GM15510 (cell line): Measurements from ENCODE around the gene FGF14.

ENCODE experiments used
- POLR2A ChIP-seq: IDR thresholded peaks from 3 replicates; pipeline ENCODE4 v1.6.1; 2011; ENCODE audit warnings: borderline replicate concordance; ENCODE audit not compliant: insufficient read length; ENCODE audit errors: extremely low read depth

Gene FGF14

DNA sequence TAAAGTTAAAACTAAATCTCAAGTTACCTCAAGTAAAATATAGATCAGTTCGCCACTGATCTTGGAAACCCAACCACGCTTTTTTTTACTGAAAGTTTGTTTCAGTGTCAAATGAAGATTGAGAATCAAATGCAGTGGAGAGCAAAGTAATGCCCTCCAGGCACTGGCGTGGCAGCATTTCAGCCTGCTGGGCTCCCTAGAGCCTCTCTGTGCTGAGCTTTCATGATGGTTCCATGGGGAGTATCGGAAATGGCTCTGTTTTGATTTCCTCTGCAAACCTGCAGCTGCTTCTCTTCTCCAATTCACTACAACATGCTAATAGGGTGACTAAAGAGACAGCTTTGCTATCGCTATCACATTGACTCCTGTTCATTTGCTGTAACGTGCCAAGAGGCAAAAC, 141.6 kb downstream of the FGF14 start:
- no peak for TF ChIP-seq POLR2A

DNA sequence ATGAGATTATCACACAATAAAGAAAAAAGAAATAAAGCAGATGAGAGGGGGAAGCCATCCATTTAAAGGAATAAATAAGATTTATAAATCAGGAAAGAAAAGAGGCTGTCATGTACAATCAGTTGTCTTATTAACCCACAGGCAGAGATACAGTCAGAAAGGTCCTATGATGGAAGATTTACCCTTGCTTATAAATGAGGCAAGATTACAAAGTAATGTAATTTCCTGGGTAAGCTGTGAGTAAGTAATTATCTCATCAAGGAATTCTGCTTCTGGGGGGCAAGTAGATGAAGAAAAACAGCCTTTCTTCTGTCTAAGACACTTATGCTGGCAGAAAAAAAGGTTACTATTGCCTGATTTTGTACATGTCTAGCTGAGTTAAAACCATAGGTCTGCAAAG, 146.4 kb downstream of the FGF14 start:
- no peak for TF ChIP-seq POLR2A

DNA sequence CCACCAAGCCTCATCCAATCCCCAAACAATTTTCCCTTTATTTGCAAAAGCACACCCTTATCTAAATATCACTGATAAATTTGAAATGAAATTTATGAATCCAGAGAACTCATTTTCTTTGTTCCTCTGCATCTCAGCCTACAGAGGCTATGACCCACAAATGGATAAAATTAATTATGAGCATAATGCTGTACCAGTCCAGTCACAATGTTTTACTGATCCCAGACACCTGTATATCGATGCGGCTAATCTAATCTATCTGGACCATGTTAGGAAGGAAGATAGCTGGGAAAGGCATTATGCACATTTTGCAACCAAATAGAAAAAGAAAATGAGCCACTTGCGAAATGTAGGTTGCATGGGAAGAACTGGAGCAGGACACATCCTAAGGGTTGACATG, 150.0 kb downstream of the FGF14 start:
- TF ChIP-seq POLR2A: no peak

DNA sequence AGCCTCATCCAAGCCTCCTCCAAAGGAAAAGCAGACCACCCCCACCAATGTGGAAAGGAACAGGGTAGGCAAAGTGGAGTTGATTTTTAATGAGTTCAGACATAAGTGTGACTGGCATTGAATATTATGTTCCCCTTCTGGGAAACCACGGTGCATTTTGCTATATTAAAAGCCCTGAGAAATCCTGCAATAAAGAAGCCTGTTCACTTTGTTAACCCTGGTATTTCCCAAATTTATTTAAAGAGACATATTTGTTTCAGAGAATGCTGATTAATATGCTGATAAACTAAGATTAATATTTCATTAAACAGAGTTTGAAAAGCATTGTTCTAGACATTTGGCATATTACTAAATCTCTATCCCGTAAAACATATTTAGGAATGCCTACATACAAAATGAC, 151.4 kb downstream of the FGF14 start:
- TF ChIP-seq POLR2A: no peak

DNA sequence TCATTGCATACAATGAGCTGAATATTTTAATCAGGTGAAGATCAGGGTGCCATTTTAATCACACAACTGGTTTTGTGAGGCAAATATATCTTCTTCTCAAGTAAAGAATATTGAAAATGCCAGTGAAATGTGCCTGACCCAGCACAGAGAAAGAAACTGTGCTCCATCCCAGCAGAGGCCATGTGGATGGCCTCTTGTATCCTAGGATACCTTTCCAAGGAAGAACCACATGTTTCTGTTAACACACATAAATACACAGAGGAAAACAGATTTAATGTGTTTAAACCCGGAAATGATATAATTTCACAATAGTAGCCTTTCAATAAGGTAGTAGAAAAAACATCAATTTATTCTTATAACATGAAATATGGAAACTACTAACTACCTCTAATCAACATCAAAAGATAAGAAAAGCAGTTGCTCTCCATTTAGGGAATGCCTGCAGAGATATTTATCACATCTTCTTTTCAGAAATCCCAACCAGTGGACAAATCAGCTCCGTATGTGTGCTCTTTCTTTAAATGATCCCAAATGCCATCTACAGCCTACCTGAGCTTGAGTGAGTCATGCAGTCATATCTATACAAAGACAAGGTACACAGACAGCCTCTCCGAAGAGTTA, 157.1 kb downstream of the FGF14 start:
- TF ChIP-seq POLR2A: no peak

DNA sequence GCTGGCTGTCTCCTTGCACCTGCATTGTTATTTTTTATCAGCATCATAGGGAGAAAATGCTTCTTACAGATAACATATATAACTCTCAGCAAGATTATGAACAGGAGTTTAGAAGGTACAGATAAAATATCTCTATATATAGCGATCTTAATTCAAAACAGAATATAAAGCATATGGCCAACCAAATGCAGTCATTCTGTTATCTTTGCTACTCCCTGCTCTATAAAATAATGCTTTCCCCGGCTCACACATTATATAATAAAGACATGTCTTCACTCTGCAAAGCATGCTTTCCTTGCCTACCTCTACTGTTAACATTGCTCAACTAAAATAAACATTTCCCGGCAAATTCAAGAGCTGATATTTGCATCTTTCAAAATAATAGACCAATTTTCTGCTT, 161.7 kb downstream of the FGF14 start:
- no peak for TF ChIP-seq POLR2A

DNA sequence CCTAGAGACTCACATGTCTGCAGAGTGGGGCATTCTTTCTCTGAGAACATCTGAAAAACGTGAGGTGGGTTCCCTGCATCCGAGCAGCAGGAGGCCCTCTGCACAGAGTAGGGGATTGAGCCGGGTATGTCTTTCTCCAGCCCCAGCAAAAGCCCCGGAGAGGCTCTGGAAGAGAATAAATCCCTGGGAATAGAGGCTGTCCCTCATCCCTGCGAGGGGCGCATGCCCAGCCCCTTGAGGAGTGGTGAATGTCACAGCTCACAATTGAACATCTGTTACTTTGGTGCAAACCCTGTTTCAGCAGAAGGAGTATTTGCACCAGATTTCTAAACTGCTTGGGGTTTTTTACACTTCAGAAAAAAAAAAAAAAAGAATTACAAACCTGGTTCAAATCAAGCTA, 164.6 kb downstream of the FGF14 start:
- no peak for TF ChIP-seq POLR2A

DNA sequence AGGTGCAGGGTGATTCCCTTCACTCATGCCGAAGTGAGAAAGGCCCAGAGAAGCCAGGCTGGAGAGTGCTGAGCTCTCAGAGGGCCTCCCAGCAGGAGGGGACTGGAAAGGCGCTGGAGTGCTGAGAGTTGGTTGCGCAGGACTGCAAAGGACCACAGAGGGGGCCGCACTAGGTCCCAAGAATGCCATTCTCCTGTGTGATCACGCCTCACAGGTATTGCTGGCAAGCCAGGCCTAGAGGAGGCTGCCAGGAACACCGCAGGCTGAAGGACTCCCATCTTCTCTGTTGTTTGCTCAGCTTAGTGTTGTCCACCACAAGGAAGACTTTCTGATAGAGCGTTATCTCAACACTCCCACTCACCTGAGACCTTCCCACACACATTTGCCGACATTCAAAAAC, 165.0 kb downstream of the FGF14 start:
- TF ChIP-seq POLR2A: no peak

DNA sequence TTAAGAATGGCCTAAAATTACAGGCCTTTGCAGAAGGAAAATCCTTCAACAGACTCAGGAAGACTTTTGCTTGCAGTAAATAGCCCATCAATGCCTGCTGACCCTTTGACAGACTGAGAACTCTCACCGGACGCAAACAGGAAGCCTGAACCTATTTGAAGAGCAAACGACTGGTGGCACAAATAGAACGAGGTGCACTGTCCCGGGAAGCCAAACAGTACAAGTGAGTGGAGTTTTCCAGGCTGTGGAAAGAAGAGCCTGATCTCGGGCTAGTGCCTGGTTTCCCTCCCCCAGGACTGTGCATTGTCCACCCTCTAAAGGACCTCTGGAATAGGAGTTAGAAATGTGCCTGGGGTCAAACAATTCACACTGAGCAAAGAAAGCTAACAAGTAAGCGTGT, 165.5 kb downstream of the FGF14 start:
- no peak for TF ChIP-seq POLR2A

DNA sequence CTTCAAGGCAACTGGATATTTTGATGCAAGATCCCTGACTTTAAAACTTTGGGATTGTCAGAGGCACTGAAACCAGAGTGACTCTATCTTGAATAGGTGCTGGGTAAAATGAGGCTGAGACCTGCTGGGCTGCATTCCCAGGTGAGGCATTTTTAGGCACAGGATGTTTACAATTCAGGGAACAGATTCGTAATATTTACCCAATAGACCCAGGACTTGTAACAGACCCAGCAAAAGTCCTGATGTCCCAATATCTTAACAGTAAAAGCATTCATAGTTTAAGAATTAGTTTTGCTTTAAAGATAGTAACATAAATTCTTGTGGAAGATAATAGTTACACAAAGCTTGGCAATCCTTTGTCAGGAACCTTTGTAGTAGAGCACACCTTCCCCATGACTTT, 166.2 kb downstream of the FGF14 start:
- TF ChIP-seq POLR2A: no peak

DNA sequence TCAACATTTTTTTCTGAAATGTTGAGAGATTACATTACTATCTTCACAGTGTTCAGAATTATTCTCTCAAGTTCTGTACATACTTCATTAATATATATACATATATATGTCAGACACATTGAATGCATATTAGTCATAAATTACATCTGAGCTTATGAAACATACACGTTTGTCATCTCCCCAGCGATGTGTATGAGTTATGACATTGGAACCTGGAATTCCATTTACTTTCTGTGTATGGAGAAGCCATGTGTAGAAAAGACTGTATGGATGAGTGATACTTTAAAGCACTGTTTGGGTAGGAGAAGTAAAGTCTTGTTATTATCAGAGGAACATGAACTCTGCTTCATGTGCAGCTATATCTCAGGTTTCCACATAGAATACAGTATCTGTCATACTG, 167.2 kb downstream of the FGF14 start:
- no peak for TF ChIP-seq POLR2A

DNA sequence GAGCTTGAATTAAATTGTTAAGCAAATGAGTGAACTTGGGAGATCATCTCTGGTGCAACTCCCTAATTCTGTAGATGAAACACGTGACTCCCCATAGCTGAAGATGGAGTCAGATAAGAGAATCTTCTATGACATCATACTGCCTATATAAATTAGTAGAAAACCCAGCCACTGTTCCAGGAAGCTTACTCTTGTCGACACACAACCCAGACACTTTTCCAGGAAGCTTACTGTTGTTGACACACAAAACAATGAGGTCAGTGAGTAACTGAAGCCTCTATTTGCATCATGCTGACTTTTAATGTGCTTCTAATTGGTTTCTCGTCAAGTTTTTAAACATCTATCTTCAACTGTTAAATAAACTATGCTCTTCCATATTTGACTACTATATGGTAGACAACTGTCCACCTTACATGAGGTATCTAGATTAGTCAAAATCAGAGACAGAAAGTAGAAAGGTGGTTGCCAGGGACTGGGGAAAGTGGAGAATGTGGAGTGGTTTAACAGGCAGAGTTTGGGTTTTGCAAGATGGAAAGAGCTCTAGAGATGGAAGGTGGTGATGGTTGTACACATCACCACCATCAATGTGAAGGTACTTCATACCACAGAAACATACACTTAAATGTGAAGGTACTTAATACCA, 168.2 kb downstream of the FGF14 start:
- no peak for TF ChIP-seq POLR2A

DNA sequence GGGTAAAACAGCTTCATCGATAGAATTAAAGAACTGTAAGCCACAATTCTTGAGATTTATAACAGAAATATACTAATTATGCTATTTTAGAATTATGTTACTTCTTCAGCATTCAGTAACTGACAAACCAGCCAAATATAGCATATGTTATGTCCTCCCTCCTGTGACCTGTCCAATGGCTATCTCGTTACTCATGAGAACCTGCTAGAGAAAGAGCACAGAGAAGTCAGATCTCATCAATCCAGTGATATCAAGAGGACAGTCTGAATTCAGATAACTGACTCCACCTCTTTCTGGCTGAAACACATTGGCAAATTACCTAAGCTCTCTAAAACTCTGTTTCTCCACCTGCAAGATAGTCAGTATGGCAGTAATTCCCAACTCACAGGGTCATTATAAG, 170.4 kb downstream of the FGF14 start:
- no peak for TF ChIP-seq POLR2A

DNA sequence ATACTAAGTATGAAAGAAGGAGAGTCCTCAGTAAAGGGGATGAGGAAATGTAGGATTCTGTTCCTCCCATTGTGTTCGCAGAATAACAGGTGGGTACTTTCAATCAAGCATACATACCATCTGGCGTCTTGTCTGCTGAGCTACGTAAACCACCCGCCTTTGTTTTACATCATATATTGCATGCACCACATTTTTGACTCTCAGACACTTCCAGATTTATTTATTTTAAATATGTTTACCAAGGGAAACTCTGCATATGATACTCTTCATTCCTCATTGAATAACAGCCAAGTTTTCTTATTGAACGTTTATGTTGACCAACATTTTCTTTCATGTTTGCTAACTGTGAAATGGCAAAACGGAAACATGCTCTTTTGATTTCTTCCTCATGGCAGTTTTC, 174.1 kb downstream of the FGF14 start:
- no peak for TF ChIP-seq POLR2A

DNA sequence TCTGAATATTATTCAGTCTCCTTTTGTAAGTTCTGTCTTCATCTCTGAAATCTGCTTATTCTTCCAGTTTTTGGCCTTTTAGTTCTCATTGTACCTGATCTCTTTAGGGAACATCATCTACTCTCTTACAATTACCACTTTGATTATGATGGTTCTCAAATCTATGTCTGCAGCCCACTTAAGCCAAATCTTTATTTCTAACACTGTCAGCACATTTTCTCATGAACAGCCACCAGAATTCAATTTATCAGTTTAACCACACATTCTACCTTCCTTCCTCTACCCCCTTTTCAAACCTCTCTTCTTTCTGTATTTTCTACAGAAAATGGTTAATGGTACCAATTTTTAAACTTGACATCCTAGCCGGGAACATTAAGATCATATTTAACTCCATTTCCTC, 175.3 kb downstream of the FGF14 start:
- TF ChIP-seq POLR2A: no peak

DNA sequence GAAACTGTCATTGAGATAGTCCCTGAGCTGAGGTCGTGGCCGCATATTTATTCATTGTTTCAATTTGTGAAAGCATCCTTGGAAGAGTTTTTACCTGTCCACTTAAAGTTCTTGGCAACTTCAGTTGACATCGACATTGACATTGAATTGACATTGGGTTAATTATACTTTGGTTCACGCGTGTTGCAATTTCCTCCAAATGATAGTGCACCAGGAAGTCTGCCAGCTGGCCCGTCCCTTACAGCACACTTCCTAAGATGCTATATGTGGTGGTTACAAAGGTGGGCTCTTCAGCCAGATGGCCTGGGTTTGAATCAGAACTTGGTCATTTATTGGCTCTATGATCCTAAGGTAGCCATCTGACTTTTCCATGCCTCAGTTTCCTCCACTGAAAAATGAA, 176.0 kb downstream of the FGF14 start:
- TF ChIP-seq POLR2A: no peak
